Breast epithelium (tissue), 3 donors: ENCODE data around the gene GALNT7.

Experiments used
- POLR2A ChIP-seq: fragments of 450-650 bp; IDR thresholded peaks from one replicate; pipeline ENCODE4 v1.6.1; 2016; ENCODE audit warnings: antibody characterized with exemption, mild to moderate bottlenecking, moderate library complexity
- POLR2AphosphoS5 ChIP-seq, 3 donors: sonication (generic); formaldehyde crosslinking; IDR thresholded peaks; one replicate each; pipeline ENCODE4 v1.6.1; 2017; ENCODE audit warnings: antibody characterized with exemption in 3 of 3
- TF ChIP-seq, protein P1 (sequence below), 3 donors: fragments of 450-650 bp; IDR thresholded peaks; one replicate each; pipeline ENCODE4 v1.5.1; 2016 to 2017; ENCODE audit warnings: antibody characterized with exemption in 3 of 3, mild to moderate bottlenecking in 3 of 3, moderate library complexity in 3 of 3

DNA sequence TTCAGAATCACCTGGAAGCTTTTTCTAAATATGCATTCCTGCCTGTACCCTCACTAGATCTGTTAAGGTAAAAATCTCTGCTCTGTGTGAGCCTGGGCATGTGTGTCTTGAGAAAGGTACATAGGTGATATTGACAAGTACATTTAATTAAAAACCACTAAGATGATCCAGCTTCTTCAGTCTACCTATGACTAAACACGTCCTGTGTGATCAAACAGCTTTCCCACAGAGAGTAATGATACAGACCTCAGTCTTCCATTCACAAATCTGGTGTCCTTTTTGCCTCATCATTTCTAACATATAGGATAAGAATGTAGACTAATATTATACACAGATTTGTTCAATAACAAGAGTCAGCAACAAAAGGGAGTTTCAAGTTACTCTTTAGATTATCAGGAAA, 42.6 kb downstream of the GALNT7 start:
- TF ChIP-seq POLR2AphosphoS5 (IDR thresholded peaks at IDR 0.05), result no peak
- no peak for TF ChIP-seq POLR2A
- TF ChIP-seq, protein P1, sequence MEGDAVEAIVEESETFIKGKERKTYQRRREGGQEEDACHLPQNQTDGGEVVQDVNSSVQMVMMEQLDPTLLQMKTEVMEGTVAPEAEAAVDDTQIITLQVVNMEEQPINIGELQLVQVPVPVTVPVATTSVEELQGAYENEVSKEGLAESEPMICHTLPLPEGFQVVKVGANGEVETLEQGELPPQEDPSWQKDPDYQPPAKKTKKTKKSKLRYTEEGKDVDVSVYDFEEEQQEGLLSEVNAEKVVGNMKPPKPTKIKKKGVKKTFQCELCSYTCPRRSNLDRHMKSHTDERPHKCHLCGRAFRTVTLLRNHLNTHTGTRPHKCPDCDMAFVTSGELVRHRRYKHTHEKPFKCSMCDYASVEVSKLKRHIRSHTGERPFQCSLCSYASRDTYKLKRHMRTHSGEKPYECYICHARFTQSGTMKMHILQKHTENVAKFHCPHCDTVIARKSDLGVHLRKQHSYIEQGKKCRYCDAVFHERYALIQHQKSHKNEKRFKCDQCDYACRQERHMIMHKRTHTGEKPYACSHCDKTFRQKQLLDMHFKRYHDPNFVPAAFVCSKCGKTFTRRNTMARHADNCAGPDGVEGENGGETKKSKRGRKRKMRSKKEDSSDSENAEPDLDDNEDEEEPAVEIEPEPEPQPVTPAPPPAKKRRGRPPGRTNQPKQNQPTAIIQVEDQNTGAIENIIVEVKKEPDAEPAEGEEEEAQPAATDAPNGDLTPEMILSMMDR (IDR thresholded peaks at IDR 0.05), result no peak
